NCI-H82 treated with DMSO at 0.1 percent for 48 hours (cell line): ENCODE measurements around the gene SPINT1.
"Not testable (repeated sequence)": the region's sequence is repeated elsewhere in the genome, so short reads cannot be mapped to it uniquely, and the experiment has no call there.

Source experiments
- DNase-seq: peaks from one replicate; lab custom pipeline; 2025; ENCODE audit not compliant: unreplicated experiment; lab: John Stamatoyannopoulos, UW

Gene SPINT1

GRCh38 chr15:40857601-40858341 lies 13.9 kb downstream of the SPINT1 start:
- DNase-seq = peak; percentile 33

DNA sequence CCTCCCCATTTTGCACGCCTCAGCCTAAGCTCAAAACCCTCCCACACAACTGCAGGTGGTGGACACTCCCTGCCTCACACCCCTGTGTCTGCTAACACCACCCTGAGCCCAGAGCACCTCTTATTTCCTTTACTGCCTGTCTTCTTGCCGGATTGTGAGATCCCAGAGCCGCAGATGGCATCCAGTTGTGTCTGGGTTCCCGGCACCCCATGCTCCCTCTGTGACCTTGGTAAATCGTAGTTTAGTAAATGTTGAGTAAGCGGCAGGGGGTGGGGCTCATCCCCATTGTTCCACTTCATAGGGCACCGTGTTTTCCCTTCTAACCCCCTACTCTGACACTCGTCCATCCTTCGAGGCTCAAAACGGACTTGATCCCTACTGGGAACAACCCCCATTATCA lies 14.9 kb downstream of the SPINT1 start:
- no peak for DNase-seq

DNA sequence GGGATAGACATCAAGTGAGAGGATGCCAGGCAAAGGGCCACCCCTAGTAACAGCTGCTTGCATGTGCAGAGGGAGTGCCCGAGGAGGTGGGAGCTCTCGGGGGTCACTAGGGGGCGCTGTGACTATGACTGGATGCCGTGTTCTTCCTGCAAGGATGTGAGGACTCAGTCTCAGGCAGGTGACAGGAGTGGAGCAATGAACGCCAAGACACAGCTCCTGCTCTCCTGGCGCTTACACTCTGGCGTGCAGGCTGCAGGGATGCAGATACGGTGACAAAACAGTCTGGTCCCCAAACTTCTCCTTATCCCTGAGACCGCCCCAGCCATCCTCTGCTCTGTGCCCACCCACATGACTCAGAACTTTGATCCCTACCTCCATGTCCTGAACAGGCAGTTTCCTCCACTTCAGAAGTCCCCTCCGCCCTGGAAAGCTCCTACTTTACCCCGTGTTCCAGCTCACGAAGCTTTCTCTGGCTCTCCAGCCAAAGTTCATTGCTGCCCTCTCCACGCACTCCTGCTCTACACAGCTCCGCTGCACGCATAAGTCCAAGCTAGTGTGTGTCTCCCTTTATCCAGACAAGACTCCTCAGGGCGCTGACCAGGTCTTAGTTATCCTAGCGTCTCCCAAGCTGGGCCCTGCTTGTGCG lies 15.5 kb downstream of the SPINT1 start:
- DNase-seq = peak; percentile 51

DNA sequence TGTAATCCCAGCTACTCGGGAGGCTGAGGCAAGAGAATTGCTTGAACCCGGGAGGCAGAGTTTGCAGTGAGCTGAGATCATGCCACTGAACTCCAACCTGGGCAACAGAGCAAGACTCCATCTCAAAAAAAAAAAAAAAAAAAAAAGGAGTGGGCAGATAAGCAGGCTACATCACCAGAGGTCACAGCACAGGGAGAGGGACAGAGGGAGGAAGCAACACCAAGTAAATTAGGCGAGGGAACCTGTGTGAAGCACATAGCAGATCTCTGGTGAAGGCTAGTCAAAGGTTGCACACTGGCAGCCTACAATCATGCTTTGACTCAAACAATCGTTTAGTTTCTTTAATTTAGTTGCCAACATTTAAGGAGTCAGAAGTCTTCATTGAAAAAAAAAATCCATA lies 17.3 kb downstream of the SPINT1 start:
- DNase-seq = not testable (repeated sequence)

GRCh38 chr15:40863660-40864270 lies 19.9 kb downstream of the SPINT1 start:
- DNase-seq = no peak

DNA sequence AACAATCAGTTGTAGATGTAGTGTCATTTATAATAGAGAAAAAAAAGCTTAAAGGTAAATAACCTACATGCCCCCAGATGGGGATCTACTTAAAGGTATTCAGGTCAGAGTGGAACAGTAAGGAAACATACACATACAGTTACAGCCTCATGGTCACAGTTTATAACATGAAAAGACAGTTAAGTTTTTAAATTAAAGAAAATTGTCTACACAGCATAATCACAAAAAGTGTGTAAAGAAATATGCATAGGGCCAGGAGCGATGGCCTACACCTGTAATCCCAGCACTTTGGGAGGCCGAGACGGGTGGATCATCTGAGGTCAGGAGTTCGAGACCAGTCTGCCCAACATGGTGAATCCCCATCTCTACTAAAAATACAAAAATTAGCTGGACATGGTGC lies 23.4 kb downstream of the SPINT1 start:
- DNase-seq = no peak

DNA sequence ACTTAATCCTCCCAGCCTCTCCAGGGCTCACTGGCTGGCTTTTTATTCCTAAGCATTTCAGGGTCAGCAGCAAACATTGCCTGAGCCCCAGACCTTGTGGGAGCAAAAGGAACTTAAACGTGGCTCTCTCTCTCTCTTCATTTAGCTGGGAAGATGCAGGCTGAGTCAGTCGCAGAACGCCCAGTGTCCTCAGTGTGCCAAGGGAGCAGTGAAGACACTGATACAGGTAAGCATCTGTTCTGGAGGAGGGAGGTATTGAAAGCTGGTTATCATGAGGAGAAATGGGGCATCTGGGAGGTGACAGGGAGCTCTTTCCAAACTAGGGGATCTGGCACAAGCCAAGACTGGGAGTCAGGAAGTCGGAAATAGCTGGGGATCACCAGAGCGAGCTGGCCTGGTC lies 25.8 kb downstream of the SPINT1 start:
- no peak for DNase-seq

DNA sequence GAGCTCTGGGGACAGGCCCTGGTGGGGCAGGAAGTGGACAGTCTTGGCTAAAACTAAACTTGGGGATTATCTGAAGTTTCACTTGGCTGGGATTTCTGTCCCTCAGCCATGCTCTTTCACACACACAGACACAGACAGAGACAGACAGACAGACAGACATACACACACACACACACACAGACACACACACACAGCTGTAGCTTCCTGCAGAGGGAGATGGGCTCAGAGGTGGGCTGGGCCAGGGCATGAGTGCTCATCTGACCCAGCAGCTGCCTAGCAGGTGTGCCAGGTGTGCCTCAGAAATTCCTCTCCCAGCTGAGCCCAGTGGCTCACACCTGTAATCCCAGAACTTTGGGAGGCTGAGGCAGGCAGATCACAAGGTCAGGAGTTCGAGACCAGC lies 26.9 kb downstream of the SPINT1 start:
- DNase-seq = no peak

- no peak for DNase-seq
Measured at GRCh38 chr15:40871749-40872617, 28.1 kb downstream of the SPINT1 start.

DNA sequence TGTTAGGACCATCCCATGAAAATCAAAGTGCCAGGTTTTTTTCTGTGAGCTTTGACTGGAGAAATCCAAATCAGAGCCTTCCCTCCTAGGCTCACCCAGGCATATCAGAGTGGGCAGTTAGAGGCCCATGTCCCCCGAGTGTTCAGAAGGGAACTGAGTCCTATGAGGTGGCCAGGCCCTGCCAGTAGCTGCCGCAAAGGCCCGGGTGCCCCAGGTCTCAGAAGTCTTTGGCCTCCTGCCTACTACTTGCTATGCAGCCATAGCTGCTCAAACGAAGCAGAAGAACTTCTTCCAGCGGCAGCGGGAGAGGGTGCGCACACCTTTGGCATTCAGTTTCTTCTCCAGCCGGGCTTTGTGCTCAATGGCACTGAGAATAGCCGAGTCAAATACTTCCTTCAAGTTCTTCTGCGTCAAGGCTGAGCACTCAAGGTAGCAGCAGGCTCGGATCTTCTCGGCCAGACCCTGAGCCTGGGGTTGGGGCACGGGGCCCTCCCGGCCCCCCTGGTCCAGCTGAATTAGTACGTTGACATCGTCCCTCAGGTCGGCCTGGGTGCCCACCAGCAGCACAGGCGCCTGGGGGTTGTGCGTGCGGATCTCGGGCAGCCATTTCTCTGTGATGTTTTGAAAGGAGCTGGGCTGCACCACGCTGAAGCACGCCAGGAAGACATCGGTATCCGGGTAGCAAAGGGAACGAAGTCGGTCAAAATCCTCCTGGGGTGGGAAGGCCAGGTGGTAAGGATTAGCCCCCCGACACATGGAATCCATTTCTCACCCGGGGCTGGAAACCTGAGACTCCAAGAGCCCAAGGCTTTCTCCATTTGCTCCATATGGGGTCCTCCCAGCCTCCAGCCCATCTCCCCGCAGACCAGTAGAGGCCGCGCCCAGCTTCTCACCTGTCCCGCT lies 29.2 kb downstream of the SPINT1 start:
- DNase-seq = no peak

DNA sequence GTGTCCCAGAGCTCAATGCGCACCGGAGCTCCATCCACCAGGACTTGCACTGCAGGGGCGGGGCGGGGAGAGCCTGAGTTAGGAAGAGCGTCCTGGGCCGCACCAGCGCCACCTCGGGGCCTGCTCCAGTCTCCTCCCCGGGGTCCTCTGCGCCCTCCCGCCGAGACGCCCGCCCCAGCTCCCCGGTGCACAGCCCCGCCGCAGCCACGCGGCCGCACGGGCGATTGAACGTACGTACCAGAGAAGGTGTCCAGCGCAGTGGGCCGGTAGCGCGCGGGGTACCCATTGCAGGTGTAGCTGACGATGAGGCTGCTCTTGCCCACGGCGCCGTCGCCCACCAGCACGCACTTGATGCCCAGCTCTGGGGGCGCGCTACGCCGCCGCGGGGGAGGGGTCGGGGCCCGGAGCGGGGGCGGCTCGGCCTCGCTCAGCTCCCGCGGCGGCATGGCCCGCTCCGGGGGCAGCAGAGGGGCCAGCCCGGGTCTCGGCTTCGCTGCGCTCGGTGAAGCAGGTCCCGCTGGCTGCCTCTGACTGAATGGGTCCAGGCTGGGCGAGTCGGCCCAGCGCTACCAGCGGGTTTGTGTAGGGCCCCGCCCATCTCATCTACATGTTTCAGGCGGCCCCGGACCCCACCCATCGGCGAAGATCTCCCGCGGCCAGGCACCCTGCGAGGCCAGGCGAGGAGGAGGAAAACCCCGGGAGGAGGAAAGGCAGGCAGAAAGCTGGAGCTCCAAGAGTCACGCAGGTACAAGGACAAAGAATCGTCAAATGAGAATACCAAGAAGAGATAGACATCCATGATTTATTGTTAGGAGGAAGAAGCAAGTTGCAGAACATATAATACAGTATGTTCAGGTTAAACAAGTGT lies 30.1 kb downstream of the SPINT1 start, which contains the start of gene RHOV:
Gene RHOV, minus strand, starts transcription at position 541 of the 868 bp plus-strand sequence. Its CDS starts 95 bp downstream, at position 446.
- peak; percentile 50 for DNase-seq

DNA sequence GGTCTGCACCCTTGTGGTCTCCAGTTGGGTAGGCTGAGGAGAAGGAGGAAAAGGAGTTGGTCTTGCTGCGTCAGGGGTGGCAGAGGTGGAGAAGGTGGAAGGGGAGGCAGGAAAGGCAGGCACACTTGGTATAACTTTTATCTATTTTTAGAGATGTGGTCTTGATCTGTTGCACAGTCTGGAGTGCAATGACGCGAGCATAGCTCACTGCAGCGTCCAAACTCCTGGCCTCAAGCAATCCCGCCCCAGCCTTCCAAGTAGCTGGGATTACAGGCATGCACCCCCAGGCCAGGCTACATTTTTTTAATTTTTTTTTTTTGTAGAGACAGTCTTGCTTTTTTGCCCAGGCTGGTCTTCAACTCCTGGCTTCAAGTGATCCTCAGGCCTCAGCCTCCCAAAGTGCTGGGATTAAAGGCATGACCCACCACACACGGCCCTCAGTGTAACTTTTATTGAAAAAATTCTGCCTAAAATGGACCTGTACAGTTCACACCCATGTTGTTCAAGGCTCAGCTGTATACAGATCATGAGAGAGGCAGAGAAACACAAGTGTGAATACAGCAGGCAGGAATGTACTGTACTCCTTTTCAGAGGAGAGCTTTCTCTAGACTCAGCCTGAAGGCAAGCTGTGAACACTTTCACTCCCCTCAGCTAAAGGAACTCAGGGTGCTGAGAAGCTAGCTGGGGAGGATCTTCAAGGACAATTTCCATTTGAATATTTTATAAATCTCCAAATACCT lies 32.3 kb downstream of the SPINT1 start:
- DNase-seq = no peak

DNA sequence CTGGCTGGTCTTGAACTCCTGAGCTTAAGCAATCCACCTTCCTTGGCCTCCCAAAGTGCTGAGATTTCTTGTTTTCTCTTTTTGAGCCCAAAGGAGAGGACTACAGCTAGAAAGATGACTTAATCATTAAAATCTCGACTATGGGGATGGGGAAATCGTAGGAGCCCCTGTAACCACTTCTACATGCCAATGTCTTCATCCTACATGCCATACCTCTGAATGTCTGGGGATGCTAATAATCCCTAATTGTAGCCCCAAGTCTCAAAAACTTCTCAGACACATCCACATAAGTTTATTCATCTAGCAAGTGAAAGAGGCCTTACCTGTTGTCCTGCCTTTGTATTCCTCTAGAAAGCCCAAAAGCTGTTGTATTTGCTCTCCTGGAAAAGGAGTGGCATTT lies 33.8 kb downstream of the SPINT1 start:
- no peak for DNase-seq

- no peak for DNase-seq
Measured at GRCh38 chr15:40878785-40879184, 34.9 kb downstream of the SPINT1 start.

GRCh38 chr15:40879609-40880008 lies 35.8 kb downstream of the SPINT1 start:
- no peak for DNase-seq

DNA sequence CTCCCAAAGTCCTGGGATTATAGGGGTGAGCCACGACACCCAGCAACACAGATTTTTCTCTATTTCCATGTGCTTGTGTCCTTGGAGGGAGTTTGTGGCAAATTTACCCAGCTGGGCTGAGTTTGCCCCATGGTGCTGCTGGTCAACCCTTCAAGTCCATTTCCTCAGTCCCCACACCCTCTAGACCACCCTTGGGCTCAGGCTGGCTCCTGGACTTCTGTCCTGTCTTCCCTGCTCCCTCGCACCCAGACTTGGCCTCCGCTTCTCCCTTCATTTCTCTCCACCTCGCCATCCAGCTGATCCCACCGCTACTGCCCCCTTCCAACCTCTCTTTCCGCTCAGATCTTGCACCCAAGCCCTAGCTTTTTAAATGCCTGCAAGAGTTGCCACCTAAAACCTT lies 37.5 kb downstream of the SPINT1 start:
- DNase-seq = no peak

- DNase-seq = no peak
Measured at GRCh38 chr15:40886586-40886985, 42.7 kb downstream of the SPINT1 start.

DNA sequence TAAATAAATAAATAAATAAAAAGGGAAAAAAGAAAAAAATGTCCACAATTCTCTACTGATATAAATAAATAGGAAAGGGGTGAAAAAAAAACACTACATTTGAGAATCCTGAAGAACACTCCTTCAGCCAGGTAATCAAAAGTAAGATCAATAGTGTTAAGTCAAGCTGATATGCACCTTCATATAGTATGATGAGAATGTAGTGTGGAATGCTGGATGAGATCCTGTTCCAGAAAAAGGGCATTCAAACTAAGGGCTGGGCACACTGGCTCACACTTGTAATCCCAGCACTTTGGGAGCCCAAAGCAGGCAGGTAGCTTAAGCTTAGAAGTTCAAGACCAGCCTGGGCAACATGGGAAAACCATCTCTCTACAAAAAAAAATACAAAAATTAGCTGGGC lies 45.3 kb downstream of the SPINT1 start:
- DNase-seq = no peak

DNA sequence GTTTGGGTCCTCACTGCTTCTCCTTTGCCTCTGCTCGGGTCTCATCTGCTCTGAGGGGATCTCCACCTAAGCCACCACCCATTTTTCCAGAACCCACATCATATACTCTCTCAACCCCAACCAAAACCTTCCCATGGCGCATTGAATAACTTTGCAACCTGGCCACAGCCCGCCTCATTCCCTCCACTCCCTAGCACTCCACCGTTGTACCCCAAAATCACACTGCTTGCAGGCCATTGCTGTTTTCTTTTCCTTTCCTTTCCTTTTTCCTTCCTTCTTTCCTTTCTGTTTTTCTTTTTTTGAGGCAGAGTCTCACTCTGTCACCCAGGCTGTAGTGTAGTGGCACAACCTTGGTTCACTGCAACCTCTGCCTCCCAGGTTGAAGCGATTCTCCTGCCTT lies 47.3 kb downstream of the SPINT1 start:
- DNase-seq = no peak
